ENCODE measurements around the gene SAPCD2. TPM values are rescaled to one million over a fixed set of nuclear protein-coding genes. Genes with fewer than 3 reads are reported as not detected.
"Not testable (repeated sequence)": the region's sequence is repeated elsewhere in the genome, so short reads cannot be mapped to it uniquely, and the experiment has no call there.

SAPCD2 gene
- total RNA-seq (1 to 10 TPM; 2.1 to 6.5 (median 3.0) TPM), polyA plus RNA-seq (1 to 10 TPM in 2 of 3 donors, under 1 TPM in 1; 0.76 to 2.5 (median 2.4) TPM)
- long read RNA-seq, donor 1, partial matches to known transcripts = 0 of 1 reads
- long read RNA-seq, donor 1, other reads (novel, unspliced or antisense) = 0 of 1 reads
- long read RNA-seq, donor 2, partial matches to known transcripts = 0 of 1 reads
- long read RNA-seq, donor 2, other reads (novel, unspliced or antisense) = 0 of 1 reads

GRCh38 chr9:137070201-137070905 lies at the start of gene SAPCD2:
TSS of gene SAPCD2 (minus strand) at chr9:137070557. CDS start at chr9:137070460, 97 bp downstream.
- 0 to 1% (median 1%) methylated on average over 29 to 74 of the region's 74 CpGs for WGBS, 5 donors
- peaks cover 0 to 17% (median 7%) of the 10 kb centered on the region in 7 donors for H3K27me3 ChIP-seq (replicated peaks in 1 of 7)

GRCh38 chr9:137118092-137118603 lies 47.8 kb upstream of the SAPCD2 start:
- H3K27ac ChIP-seq; H3K9me3 ChIP-seq; H3K4me3 ChIP-seq; H3K27me3 ChIP-seq (replicated peaks in 1 of 7); H3K36me3 ChIP-seq; DNase-seq: not testable (repeated sequence)
- peaks cover 8 to 57% (median 26%) of the 10 kb centered on the region in 6 donors for H3K4me1 ChIP-seq
- intact Hi-C loops (cut with DNase I; ENCODE audit: low total_unique reads) = loop anchor here (5.0 kb wide), 1 partner anchor 104 kb away; the partner anchor contains the start of gene RNF208
- 70 to 82% (median 75%) methylated on average over 12 of the region's 12 CpGs for WGBS, 5 donors

More at GRCh38 chr9:137070201-137070905, at the start of gene SAPCD2:
- H3K4me3 ChIP-seq = peak within 1 kb of the TSS; percentile 25 to 84 (median 56)
- H3K36me3 ChIP-seq = no peaks in the 10 kb centered on the region
- peak; percentile 94 for DNase-seq
- peak within 1 kb of the TSS; percentile 35 to 85 (median 72) for H3K27ac ChIP-seq
- H3K4me1 ChIP-seq = peaks cover 7 to 81% (median 32%) of the 10 kb centered on the region in 6 donors
- TF ChIP-seq CTCF (IDR thresholded peaks at IDR 0.05 in 8 of 11, conservative IDR thresholded peaks at IDR 0.05 in 3 of 11) = peak in 1 of 11 experiments; percentile 25
- peak; percentile 29 to 75 (median 69) for TF ChIP-seq POLR2AphosphoS5 (IDR thresholded peaks at IDR 0.05)
- TF ChIP-seq POLR2A (IDR thresholded peaks at IDR 0.05) = no peak
- no peaks in the 10 kb centered on the region for H3K9me3 ChIP-seq
- intact Hi-C loops (cut with DNase I; ENCODE audit: low total_unique reads) = no loop called here

- H3K27me3 ChIP-seq (replicated peaks in 1 of 7) = no peaks in the 10 kb centered on the region
- peaks cover 0 to 12% (median 6%) of the 10 kb centered on the region in 6 donors for H3K36me3 ChIP-seq
- TF ChIP-seq POLR2AphosphoS5 (IDR thresholded peaks at IDR 0.05) = peak in 1 of 3 donors; percentile 30
- TF ChIP-seq CTCF (IDR thresholded peaks at IDR 0.05 in 8 of 11, conservative IDR thresholded peaks at IDR 0.05 in 3 of 11) = no peak
- no peak for TF ChIP-seq POLR2A (IDR thresholded peaks at IDR 0.05)
- H3K9me3 ChIP-seq = no peaks in the 10 kb centered on the region
- intact Hi-C loops (cut with DNase I; ENCODE audit: low total_unique reads) = loop anchor here (5.0 kb wide), 1 partner anchor 105 kb away; the partner anchor contains the start of gene RNF208
- H3K4me1 ChIP-seq = peaks cover 8 to 59% (median 28%) of the 10 kb centered on the region in 6 donors
- no peak overlapping the region for H3K4me3 ChIP-seq
- WGBS, 5 donors = 78 to 93% (median 89%) methylated on average over 11 to 15 of the region's 15 CpGs
- DNase-seq = no peak
- no peak overlapping the region for H3K27ac ChIP-seq
Observed at GRCh38 chr9:137117269-137117731, 46.9 kb upstream of the SAPCD2 start.

GRCh38 chr9:137116728-137117127 lies 46.4 kb upstream of the SAPCD2 start:
- intact Hi-C loops (cut with DNase I; ENCODE audit: low total_unique reads) = loop anchor here (5.0 kb wide), 1 partner anchor 106 kb away; the partner anchor contains the start of gene RNF208
- WGBS, 5 donors = 75 to 84% (median 82%) methylated on average over 17 of the region's 17 CpGs
- no peak overlapping the region for H3K27ac ChIP-seq
- H3K9me3 ChIP-seq = no peaks in the 10 kb centered on the region
- H3K4me3 ChIP-seq = no peak overlapping the region
- TF ChIP-seq CTCF (IDR thresholded peaks at IDR 0.05 in 8 of 11, conservative IDR thresholded peaks at IDR 0.05 in 3 of 11) = no peak
- TF ChIP-seq POLR2AphosphoS5 (IDR thresholded peaks at IDR 0.05) = no peak
- TF ChIP-seq POLR2A (IDR thresholded peaks at IDR 0.05) = no peak
- H3K4me1 ChIP-seq = peaks cover 8 to 53% (median 27%) of the 10 kb centered on the region in 6 donors
- DNase-seq = no peak
- H3K27me3 ChIP-seq (replicated peaks in 1 of 7) = no peaks in the 10 kb centered on the region
- H3K36me3 ChIP-seq = peaks cover 0 to 17% (median 12%) of the 10 kb centered on the region in 6 donors

All from spleen (tissue), 13 donors.